Glutamatergic neuron (in vitro differentiated cells): Measurements from ENCODE around the gene POR. TPM values are rescaled to one million over a fixed set of nuclear protein-coding genes. Genes with fewer than 3 reads are reported as not detected.

Experiments used
- DNase-seq: peaks from one replicate; pipeline ENCODE4 v3.0.0; 2022
- H3K27ac Mint-ChIP-seq: one replicate; pipeline ENCODE4 v1.8.0; 2020; ENCODE audit warnings: mild to moderate bottlenecking, mixed read lengths, inconsistent platforms; ENCODE audit not compliant: unreplicated experiment
- H3K27me3 Mint-ChIP-seq: one replicate; pipeline ENCODE4 v1.8.0; 2020; ENCODE audit warnings: mild to moderate bottlenecking, moderate library complexity, mixed read lengths, inconsistent platforms; ENCODE audit not compliant: unreplicated experiment
- H3K36me3 Mint-ChIP-seq: one replicate; pipeline ENCODE4 v1.8.0; 2020; ENCODE audit warnings: mild to moderate bottlenecking, mixed read lengths, inconsistent platforms; ENCODE audit not compliant: unreplicated experiment
- H3K4me1 Mint-ChIP-seq: one replicate; pipeline ENCODE4 v1.8.0; 2020; ENCODE audit warnings: mild to moderate bottlenecking, low read depth, mixed read lengths, inconsistent platforms; ENCODE audit not compliant: unreplicated experiment
- H3K4me3 Mint-ChIP-seq: one replicate; pipeline ENCODE4 v1.8.0; 2020; ENCODE audit warnings: mild to moderate bottlenecking, mixed read lengths, inconsistent platforms; ENCODE audit not compliant: unreplicated experiment
- H3K9me3 Mint-ChIP-seq: one replicate; pipeline ENCODE4 v1.8.0; 2020; ENCODE audit warnings: mild to moderate bottlenecking, moderate library complexity, mixed read lengths, inconsistent platforms; ENCODE audit not compliant: unreplicated experiment
- CTCF ChIP-seq: fragments of 200-600 bp; sonication (generic); IDR thresholded peaks from one replicate; pipeline ENCODE4 v1.5.0; 2021; ENCODE audit not compliant: partially characterized antibody, unreplicated experiment
- total RNA-seq: library from RNA; stranded (reverse); fragmentation: NEBNext Ultra II Directional; extraction: Animal tissue kit (Norgen Biotek cat#: 25700); gene quantifications from one replicate; pipeline ENCODE4 v1.2.1, GENCODE V29; 2021; ENCODE audit not compliant: unreplicated experiment

The POR gene
- total RNA-seq, 1 donor from 2014 or later, result 119 TPM

- no peaks in the 10 kb centered on the region for H3K36me3 Mint-ChIP-seq
- peak overlapping the region; percentile 42 for H3K4me3 Mint-ChIP-seq
- peaks cover 39% of the 10 kb centered on the region for H3K4me1 Mint-ChIP-seq
- H3K27ac Mint-ChIP-seq, result peak overlapping the region; percentile 39
- DNase-seq, result no peak
- TF ChIP-seq CTCF, result no peak
- peaks cover 17% of the 10 kb centered on the region for H3K27me3 Mint-ChIP-seq
- H3K9me3 Mint-ChIP-seq, result peaks cover 25% of the 10 kb centered on the region
Measured at GRCh38 chr7:75969704-75970498, 54.9 kb downstream of the POR start.

- peaks cover 13% of the 10 kb centered on the region for H3K9me3 Mint-ChIP-seq
- TF ChIP-seq CTCF, result no peak
- no peaks in the 10 kb centered on the region for H3K36me3 Mint-ChIP-seq
- H3K4me3 Mint-ChIP-seq, result peak overlapping the region; percentile 64
- peaks cover 10% of the 10 kb centered on the region for H3K27me3 Mint-ChIP-seq
- peaks cover 25% of the 10 kb centered on the region for H3K4me1 Mint-ChIP-seq
- peak overlapping the region; percentile 82 for H3K27ac Mint-ChIP-seq
- DNase-seq, result no peak
Measured at GRCh38 chr7:75971309-75971960, 56.5 kb downstream of the POR start.

- peak; percentile 52 for TF ChIP-seq CTCF
- H3K9me3 Mint-ChIP-seq, result peaks cover 8% of the 10 kb centered on the region
- H3K27ac Mint-ChIP-seq, result peak overlapping the region; percentile 82
- H3K27me3 Mint-ChIP-seq, result peaks cover 7% of the 10 kb centered on the region
- H3K36me3 Mint-ChIP-seq, result no peaks in the 10 kb centered on the region
- peaks cover 21% of the 10 kb centered on the region for H3K4me1 Mint-ChIP-seq
- H3K4me3 Mint-ChIP-seq, result peak overlapping the region; percentile 64
- DNase-seq, result peak; percentile 74
Measured at GRCh38 chr7:75971961-75972763, 57.2 kb downstream of the POR start.

- Mint-ChIP-seq H3K4me1 (peaks cover 3% of the 10 kb centered on the region), H3K27ac (peak overlapping the region; percentile 31), H3K9me3 (peaks cover 3% of the 10 kb centered on the region), H3K27me3 (no peaks in the 10 kb centered on the region), H3K4me3 (no peak overlapping the region), H3K36me3 (no peaks in the 10 kb centered on the region)
- no peak for TF ChIP-seq CTCF
- DNase-seq, result no peak
Measured at GRCh38 chr7:75977743-75978142, 62.8 kb downstream of the POR start.
